ENCODE measurements around the gene TMEM232.

The TMEM232 gene

DNA sequence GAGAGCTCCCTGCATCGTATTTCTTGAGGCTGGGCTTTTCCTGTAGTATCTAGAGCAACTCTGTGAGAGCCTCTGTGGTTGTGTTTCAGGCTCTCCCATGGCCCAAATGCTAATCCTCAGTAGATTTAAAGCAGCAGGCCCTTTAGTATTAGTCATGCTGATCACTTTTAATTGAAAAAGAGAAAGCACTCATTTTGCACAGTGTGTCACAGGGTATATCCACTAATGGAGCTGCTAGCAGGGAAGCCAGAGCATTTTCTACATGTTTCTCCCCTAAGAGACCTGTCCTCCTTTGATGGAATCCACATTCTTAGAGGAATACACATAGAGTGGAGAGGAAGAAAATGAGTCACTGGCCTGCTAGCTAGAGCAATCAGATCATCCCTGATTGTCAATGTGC is 348.5 kb downstream of the TMEM232 start:
- no peak for DNase-seq

- DNase-seq, result no peak
Measured at GRCh38 chr5:110377361-110377760, 349.1 kb downstream of the TMEM232 start.

DNA sequence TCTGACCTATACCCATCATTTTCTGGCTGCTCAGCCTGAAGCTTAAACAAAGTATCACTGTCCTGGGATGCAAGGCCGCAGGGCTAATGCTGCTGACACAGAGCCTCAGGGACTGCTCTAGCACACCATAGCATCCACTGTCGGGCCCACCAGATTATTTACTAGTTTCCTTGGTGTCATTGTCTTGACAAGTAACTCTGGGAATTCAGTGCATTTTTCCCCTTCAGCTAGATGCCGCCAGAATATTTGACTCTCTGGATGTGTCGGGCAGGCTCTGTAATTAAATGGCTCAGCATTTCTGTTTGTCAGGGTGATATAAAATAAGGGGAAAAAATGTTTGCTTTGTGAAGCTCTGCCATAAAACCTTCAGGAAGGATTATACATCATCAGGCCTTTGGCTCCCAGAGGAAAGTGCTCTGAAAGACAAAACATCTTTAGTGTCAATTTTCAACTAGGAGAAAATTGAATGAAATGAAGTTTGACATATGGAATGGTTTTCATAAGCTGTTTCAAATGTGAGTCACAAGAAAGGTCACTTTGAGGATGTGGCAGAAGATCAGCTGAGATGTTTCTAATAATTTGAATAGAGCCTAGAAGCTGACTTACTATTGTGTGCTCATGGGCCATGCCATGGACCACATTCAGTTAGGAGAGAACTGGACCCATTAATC is 350.1 kb downstream of the TMEM232 start:
- no peak for DNase-seq

GRCh38 chr5:110371725-110372041 is 354.8 kb downstream of the TMEM232 start:
- no peak for DNase-seq

- DNase-seq, result no peak
Measured at GRCh38 chr5:110371011-110371724, 355.3 kb downstream of the TMEM232 start.

Data from NCI-H446 treated with DMSO at 0.1 percent for 48 hours (cell line).